Neural cell (in vitro differentiated cells): ENCODE data around the gene WSB1. TPM values are rescaled to one million over a fixed set of nuclear protein-coding genes. Genes with fewer than 3 reads are reported as not detected.

Experiments
- H2AFZ ChIP-seq: fragments of 200-600, 300-800 bp; sonication (generic), shearing (Covaris generic); 2 replicates; pipeline ENCODE4 v1.6.0; 2014; ENCODE audit warnings: low read depth, mild to moderate bottlenecking, antibody characterized with exemption, low read length, moderate library complexity
- H3F3A ChIP-seq: fragments of 200-600 bp; shearing (Covaris generic); 2 replicates; pipeline ENCODE4 v1.6.1; 2016; ENCODE audit warnings: mild to moderate bottlenecking, moderate library complexity, mixed read lengths, antibody characterized with exemption, low read length; ENCODE audit not compliant: insufficient read depth, poor library complexity, severe bottlenecking
- H3K27ac ChIP-seq: fragments of 200-600, 300-800 bp; sonication (generic), shearing (Covaris generic); 2 replicates; pipeline ENCODE4 v1.5.1; 2014; ENCODE audit warnings: mild to moderate bottlenecking, low read length, moderate library complexity
- H3K27me3 ChIP-seq: fragments of 300-800, 200-600 bp; sonication (generic), shearing (Covaris generic); 2 replicates; pipeline ENCODE4 v1.6.0; 2014; ENCODE audit warnings: mild to moderate bottlenecking, low read depth, low read length, moderate library complexity; ENCODE audit not compliant: insufficient read depth
- H3K36me3 ChIP-seq: fragments of 300-800, 200-600 bp; sonication (generic), shearing (Covaris generic); 2 replicates; pipeline ENCODE4 v1.5.1; 2014; ENCODE audit warnings: mild to moderate bottlenecking, antibody characterized with exemption, low read length, moderate library complexity; ENCODE audit not compliant: insufficient read depth
- H3K4me2 ChIP-seq: fragments of 300-800, 200-600 bp; sonication (generic), shearing (Covaris generic); 2 replicates; pipeline ENCODE4 v1.6.0; 2014; ENCODE audit warnings: mild to moderate bottlenecking, low read length
- H3K4me3 ChIP-seq: fragments of 300-800, 200-600 bp; sonication (generic), shearing (Covaris generic); 2 replicates; pipeline ENCODE4 v1.5.1; 2014; ENCODE audit warnings: mild to moderate bottlenecking, low read length, moderate library complexity
- H3K79me2 ChIP-seq: fragments of 200-600 bp; shearing (Covaris generic); replicated peaks from 2 replicates; pipeline ENCODE4 v1.6.0; 2014; ENCODE audit warnings: mild to moderate bottlenecking, low read length, moderate library complexity; ENCODE audit not compliant: insufficient read depth
- H3K9ac ChIP-seq: fragments of 300-800, 200-600 bp; sonication (generic), shearing (Covaris generic); 2 replicates; pipeline ENCODE4 v1.6.1; 2016; ENCODE audit warnings: mild to moderate bottlenecking, low read length, mixed read lengths
- H3K9me2 ChIP-seq: fragments of 200-600 bp; shearing (Covaris generic); 2 replicates; pipeline ENCODE4 v1.6.1; 2016; ENCODE audit warnings: mild to moderate bottlenecking, low read length, mixed read lengths; ENCODE audit not compliant: insufficient read depth
- H3K9me3 ChIP-seq: fragments of 200-600, 300-800 bp; sonication (generic), shearing (Covaris generic); 2 replicates; pipeline ENCODE4 v1.6.1; 2016; ENCODE audit warnings: mild to moderate bottlenecking, mixed run types, low read length, moderate library complexity, mixed read lengths
- H4K20me1 ChIP-seq: fragments of 200-600 bp; shearing (Covaris generic); 2 replicates; pipeline ENCODE4 v1.6.1; 2016; ENCODE audit warnings: mild to moderate bottlenecking, mixed run types; ENCODE audit not compliant: insufficient read depth
- CTCF ChIP-seq: fragments of 450-650 bp; IDR thresholded peaks from 2 replicates; pipeline ENCODE4 v1.5.1; 2014; ENCODE audit warnings: antibody characterized with exemption, mild to moderate bottlenecking, moderate library complexity; ENCODE audit not compliant: poor library complexity, severe bottlenecking
- EP300 ChIP-seq: fragments of 450-650 bp; conservative IDR thresholded peaks from 2 replicates; pipeline ENCODE4 v1.6.1; 2014; ENCODE audit warnings: antibody characterized with exemption, mild to moderate bottlenecking, moderate library complexity; ENCODE audit not compliant: poor library complexity, severe bottlenecking
- EZH2 ChIP-seq: fragments of 200-600, 300-800 bp; shearing (Covaris generic), sonication (generic); IDR thresholded peaks from 2 replicates; pipeline ENCODE4 v1.6.1; 2014; ENCODE audit warnings: antibody characterized with exemption, low read length, borderline replicate concordance, mild to moderate bottlenecking; ENCODE audit not compliant: insufficient read depth, poor library complexity, severe bottlenecking
- MXI1 ChIP-seq: fragments of 450-650 bp; conservative IDR thresholded peaks from 2 replicates; pipeline ENCODE4 v1.6.1; 2014; ENCODE audit warnings: antibody characterized with exemption, mild to moderate bottlenecking; ENCODE audit not compliant: poor library complexity, severe bottlenecking
- POLR2AphosphoS5 ChIP-seq: IDR thresholded peaks from 2 replicates; pipeline ENCODE4 v1.6.1; 2012
- RAD21 ChIP-seq: fragments of 450-650 bp; conservative IDR thresholded peaks from 2 replicates; pipeline ENCODE4 v1.6.1; 2014; ENCODE audit warnings: antibody characterized with exemption, mild to moderate bottlenecking, moderate library complexity
- REST ChIP-seq: IDR thresholded peaks from 2 replicates; pipeline ENCODE4 v1.6.1; 2012; ENCODE audit warnings: borderline replicate concordance
- SMC3 ChIP-seq: fragments of 450-650 bp; conservative IDR thresholded peaks from 2 replicates; pipeline ENCODE4 v1.6.1; 2014; ENCODE audit warnings: antibody characterized with exemption, mild to moderate bottlenecking, moderate library complexity; ENCODE audit not compliant: poor library complexity
- TAF1 ChIP-seq: IDR thresholded peaks from 2 replicates; pipeline ENCODE4 v1.6.1; 2012; ENCODE audit warnings: low read depth
- polyA plus RNA-seq: library from polyadenylated mRNA; depleted of rRNA; stranded (reverse); fragments of >200 nt; gene quantifications from 2 replicates; pipeline ENCODE4 v1.2.3, GENCODE V29; 2014

WSB1 gene
- polyA plus RNA-seq, 1 donor from 2014 or later: 1,828 TPM

- Histone ChIP-seq H3K79me2 (no peaks in the 10 kb centered on the region), H3K9me3 (no peaks in the 10 kb centered on the region), H4K20me1 (no peaks in the 10 kb centered on the region), H3K36me3 (no peaks in the 10 kb centered on the region), H3K27ac (no peak overlapping the region), H2AFZ (no peak overlapping the region), H3F3A (no peaks in the 10 kb centered on the region), H3K9me2 (no peaks in the 10 kb centered on the region), H3K27me3 (no peaks in the 10 kb centered on the region), H3K9ac (no peak overlapping the region), H3K4me2 (no peak overlapping the region), H3K4me3 (no peak overlapping the region)
- TF ChIP-seq EP300: no peak
- no peak for TF ChIP-seq REST
- no peak for TF ChIP-seq EZH2
- TF ChIP-seq POLR2AphosphoS5: no peak
- TF ChIP-seq SMC3: no peak
- no peak for TF ChIP-seq MXI1
- no peak for TF ChIP-seq CTCF
- no peak for TF ChIP-seq TAF1
- no peak for TF ChIP-seq RAD21
These were observed 47.1 kb downstream of the WSB1 start for GRCh38 chr17:27341041-27341471.

GRCh38 chr17:27342059-27342458 lies 48.1 kb downstream of the WSB1 start:
- Histone ChIP-seq H2AFZ (no peak overlapping the region), H3K27me3 (no peaks in the 10 kb centered on the region), H3F3A (no peaks in the 10 kb centered on the region), H3K27ac (no peak overlapping the region), H3K4me3 (no peak overlapping the region), H3K79me2 (no peaks in the 10 kb centered on the region), H3K4me2 (no peak overlapping the region), H3K36me3 (no peaks in the 10 kb centered on the region), H4K20me1 (no peaks in the 10 kb centered on the region), H3K9me3 (no peaks in the 10 kb centered on the region), H3K9ac (no peak overlapping the region), H3K9me2 (no peaks in the 10 kb centered on the region)
- TF ChIP-seq SMC3: no peak
- TF ChIP-seq POLR2AphosphoS5: no peak
- no peak for TF ChIP-seq EP300
- no peak for TF ChIP-seq RAD21
- no peak for TF ChIP-seq EZH2
- no peak for TF ChIP-seq CTCF
- TF ChIP-seq TAF1: no peak
- TF ChIP-seq REST: no peak
- TF ChIP-seq MXI1: no peak
